Gastrocnemius medialis (tissue), 4 donors: Measurements from ENCODE around the gene INPP4B.

Source experiments
- CTCF ChIP-seq, 5 experiments: fragments of 450-650 bp in 3 of 5; fragments of 200-600 bp in 2 of 5; sonication (generic) in 2 of 5; IDR thresholded peaks in 4 of 5; conservative IDR thresholded peaks in 1 of 5; 1 replicate in 4 of 5; 2 replicates in 1 of 5; pipeline ENCODE4 v1.5.1; 2016 to 2019; ENCODE audit warnings: antibody characterized with exemption in 5 of 5, mild to moderate bottlenecking in 3 of 5, moderate library complexity in 3 of 5
- POLR2A ChIP-seq, 2 donors: fragments of 450-650 bp; IDR thresholded peaks; one replicate each; pipeline ENCODE4 v1.6.1; 2017; ENCODE audit warnings: antibody characterized with exemption in 2 of 2, mild to moderate bottlenecking in 2 of 2, moderate library complexity in 2 of 2

- no peak for TF ChIP-seq CTCF (IDR thresholded peaks at IDR 0.05 in 4 of 5, conservative IDR thresholded peaks at IDR 0.05 in 1 of 5)
- TF ChIP-seq POLR2A (IDR thresholded peaks at IDR 0.05), result no peak
These were observed 645.1 kb downstream of the INPP4B start for GRCh38 chr4:142201041-142201440.
